ENCODE data around the gene UFSP2.
"Not testable (repeated sequence)": the region's sequence is repeated elsewhere in the genome, so short reads cannot be mapped to it uniquely, and the experiment has no call there.

Gene UFSP2

DNA sequence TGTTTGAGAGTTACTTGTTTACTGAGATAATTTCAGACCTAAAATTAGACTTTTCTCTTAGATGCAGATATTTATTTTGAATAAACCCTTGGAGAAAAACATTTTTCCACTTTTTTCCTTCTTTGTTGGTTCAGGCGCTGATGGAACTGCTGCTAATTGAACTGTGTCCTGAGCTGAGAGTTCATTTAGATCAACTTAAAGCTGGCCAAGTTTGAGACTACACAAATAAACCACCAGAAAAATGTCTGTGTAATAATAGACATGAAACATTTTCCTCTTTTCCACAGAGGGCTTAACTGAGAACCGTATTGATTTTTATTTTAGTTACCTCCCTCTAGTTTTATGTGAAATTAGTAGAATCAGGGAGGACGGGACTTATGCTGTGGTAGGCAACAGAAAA is 62.5 kb downstream of the UFSP2 start:
- peaks cover 0 to 8% of the 10 kb centered on the region in 2 donors for H3K36me3 ChIP-seq (ENCODE audit: control insufficient read depth in 1 of 2, insufficient read depth in 2 of 2, low read length in 2 of 2)
- no peak overlapping the region for H3K27ac ChIP-seq (ENCODE audit: low read length)
- no peaks in the 10 kb centered on the region for H3K4me1 ChIP-seq (ENCODE audit: control insufficient read depth in 1 of 2, insufficient read depth in 2 of 2, low read length in 2 of 2)
- H3K4me3 ChIP-seq (ENCODE audit: low read depth in 1 of 2, low read length in 2 of 2), result no peak overlapping the region
- no peaks in the 10 kb centered on the region for H3K9me3 ChIP-seq (ENCODE audit: control insufficient read depth in 1 of 2, low read length in 2 of 2)
- H3K27me3 ChIP-seq (ENCODE audit: low read depth, low read length), result no peaks in the 10 kb centered on the region

- not testable (repeated sequence) for H3K36me3 ChIP-seq (ENCODE audit: control insufficient read depth in 1 of 2, insufficient read depth in 2 of 2, low read length in 2 of 2); H3K9me3 ChIP-seq (ENCODE audit: control insufficient read depth in 1 of 2, low read length in 2 of 2); H3K4me1 ChIP-seq (ENCODE audit: control insufficient read depth in 1 of 2, insufficient read depth in 2 of 2, low read length in 2 of 2); H3K27me3 ChIP-seq (ENCODE audit: low read depth, low read length); H3K27ac ChIP-seq (ENCODE audit: low read length); H3K4me3 ChIP-seq (ENCODE audit: low read depth in 1 of 2, low read length in 2 of 2)
Observed at GRCh38 chr4:185362570-185362969, 63.2 kb downstream of the UFSP2 start.

DNA sequence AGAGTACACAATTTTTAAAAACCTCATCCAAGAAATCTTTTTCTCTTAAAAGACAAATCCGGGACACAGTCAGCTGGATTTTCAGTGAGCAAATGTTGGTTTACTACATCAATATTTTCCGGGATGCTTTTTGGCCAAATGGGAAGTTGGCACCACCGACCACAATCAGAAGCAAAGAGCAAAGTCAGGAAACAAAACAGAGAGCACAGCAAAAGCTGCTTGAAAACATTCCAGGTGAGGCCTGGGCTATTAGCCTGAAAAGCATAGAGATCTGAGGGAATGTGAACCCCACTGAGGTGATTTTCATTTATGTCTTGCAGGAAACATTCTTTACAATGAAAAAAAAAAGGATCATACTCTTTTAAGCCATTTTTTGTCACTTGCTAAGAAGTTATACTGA is 63.9 kb downstream of the UFSP2 start:
- H3K36me3 ChIP-seq (ENCODE audit: control insufficient read depth in 1 of 2, insufficient read depth in 2 of 2, low read length in 2 of 2), result peaks cover 0 to 6% of the 10 kb centered on the region in 2 donors
- H3K27ac ChIP-seq (ENCODE audit: low read length), result no peak overlapping the region
- H3K4me3 ChIP-seq (ENCODE audit: low read depth in 1 of 2, low read length in 2 of 2), result no peak overlapping the region
- H3K9me3 ChIP-seq (ENCODE audit: control insufficient read depth in 1 of 2, low read length in 2 of 2), result no peaks in the 10 kb centered on the region
- H3K27me3 ChIP-seq (ENCODE audit: low read depth, low read length), result no peaks in the 10 kb centered on the region
- no peaks in the 10 kb centered on the region for H3K4me1 ChIP-seq (ENCODE audit: control insufficient read depth in 1 of 2, insufficient read depth in 2 of 2, low read length in 2 of 2)

- Histone ChIP-seq H3K9me3 (ENCODE audit: control insufficient read depth in 1 of 2, low read length in 2 of 2) (no peaks in the 10 kb centered on the region), H3K4me3 (ENCODE audit: low read depth in 1 of 2, low read length in 2 of 2) (no peak overlapping the region), H3K36me3 (ENCODE audit: control insufficient read depth in 1 of 2, insufficient read depth in 2 of 2, low read length in 2 of 2) (peaks cover 0 to 6% of the 10 kb centered on the region in 2 donors), H3K27me3 (ENCODE audit: low read depth, low read length) (no peaks in the 10 kb centered on the region), H3K27ac (ENCODE audit: low read length) (no peak overlapping the region), H3K4me1 (ENCODE audit: control insufficient read depth in 1 of 2, insufficient read depth in 2 of 2, low read length in 2 of 2) (no peaks in the 10 kb centered on the region)
Observed at GRCh38 chr4:185359767-185360446, 65.9 kb downstream of the UFSP2 start.

DNA sequence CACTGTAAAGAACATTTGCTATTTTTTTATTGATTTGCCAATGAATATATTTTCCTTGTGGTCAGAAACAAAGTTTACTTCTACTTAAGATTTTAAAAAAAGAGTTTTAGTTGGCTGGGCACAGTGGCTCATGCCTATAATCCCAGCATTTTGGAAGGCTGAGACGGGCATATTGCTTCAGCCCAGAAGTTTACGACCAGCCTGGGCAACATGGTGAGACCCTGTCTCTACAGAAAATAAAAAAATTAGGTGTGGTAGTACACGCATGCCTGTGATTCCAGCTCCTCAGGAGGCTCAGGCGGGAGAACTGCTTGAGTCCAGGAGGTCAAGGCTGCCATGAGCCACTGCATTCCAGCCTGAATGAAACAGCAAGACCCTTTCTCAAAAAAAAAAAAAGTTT is 66.8 kb downstream of the UFSP2 start:
- H3K27me3 ChIP-seq (ENCODE audit: low read depth, low read length), result no peaks in the 10 kb centered on the region
- no peak overlapping the region for H3K27ac ChIP-seq (ENCODE audit: low read length)
- no peaks in the 10 kb centered on the region for H3K4me1 ChIP-seq (ENCODE audit: control insufficient read depth in 1 of 2, insufficient read depth in 2 of 2, low read length in 2 of 2)
- no peak overlapping the region for H3K4me3 ChIP-seq (ENCODE audit: low read depth in 1 of 2, low read length in 2 of 2)
- H3K36me3 ChIP-seq (ENCODE audit: control insufficient read depth in 1 of 2, insufficient read depth in 2 of 2, low read length in 2 of 2), result peaks cover 9 to 14% of the 10 kb centered on the region in 2 donors
- H3K9me3 ChIP-seq (ENCODE audit: control insufficient read depth in 1 of 2, low read length in 2 of 2), result no peaks in the 10 kb centered on the region

- H3K36me3 ChIP-seq (ENCODE audit: control insufficient read depth in 1 of 2, insufficient read depth in 2 of 2, low read length in 2 of 2), result peaks cover 10 to 15% of the 10 kb centered on the region in 2 donors
- no peaks in the 10 kb centered on the region for H3K27me3 ChIP-seq (ENCODE audit: low read depth, low read length)
Observed at GRCh38 chr4:185358514-185358913, 67.2 kb downstream of the UFSP2 start.

DNA sequence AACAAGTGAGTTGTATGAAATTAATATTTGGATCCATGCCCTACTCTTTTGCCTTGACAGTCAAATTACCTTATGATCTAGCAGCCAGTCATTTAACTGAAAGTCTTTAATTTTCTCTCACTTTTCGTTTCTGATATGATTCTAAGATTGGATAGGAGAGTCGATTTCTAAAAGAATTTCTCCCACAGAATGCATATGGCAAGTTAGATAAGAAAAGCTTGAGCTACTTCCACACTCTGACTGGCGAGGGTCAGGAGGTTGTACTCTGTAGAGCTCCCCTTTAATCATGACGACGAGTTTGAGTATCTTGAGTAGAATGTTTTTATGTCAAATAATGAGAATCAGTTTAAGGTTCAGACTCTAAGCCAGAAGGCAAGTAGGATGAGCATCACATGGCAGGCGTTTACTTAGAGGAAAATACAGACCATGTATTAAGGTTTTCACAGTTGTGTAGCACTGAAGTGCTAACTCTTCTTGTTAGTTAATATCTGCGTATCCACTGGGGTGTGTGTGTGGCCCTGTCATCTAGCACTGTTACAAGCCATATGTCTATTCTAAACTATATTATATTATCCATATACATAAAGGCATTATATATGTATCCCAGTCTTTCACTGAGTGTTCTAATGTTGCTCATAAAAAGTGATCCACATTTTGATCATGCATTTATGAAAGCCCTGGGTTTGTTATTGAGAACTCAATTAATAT is 67.9 kb downstream of the UFSP2 start:
- Histone ChIP-seq H3K4me1 (ENCODE audit: control insufficient read depth in 1 of 2, insufficient read depth in 2 of 2, low read length in 2 of 2) (no peaks in the 10 kb centered on the region), H3K36me3 (ENCODE audit: control insufficient read depth in 1 of 2, insufficient read depth in 2 of 2, low read length in 2 of 2) (peaks cover 10 to 15% of the 10 kb centered on the region in 2 donors), H3K27me3 (ENCODE audit: low read depth, low read length) (no peaks in the 10 kb centered on the region), H3K4me3 (ENCODE audit: low read depth in 1 of 2, low read length in 2 of 2) (no peak overlapping the region), H3K9me3 (ENCODE audit: control insufficient read depth in 1 of 2, low read length in 2 of 2) (no peaks in the 10 kb centered on the region), H3K27ac (ENCODE audit: low read length) (no peak overlapping the region)

More at GRCh38 chr4:185358514-185358913, 67.2 kb downstream of the UFSP2 start:
- Histone ChIP-seq H3K4me3 (ENCODE audit: low read depth in 1 of 2, low read length in 2 of 2) (no peak overlapping the region), H3K9me3 (ENCODE audit: control insufficient read depth in 1 of 2, low read length in 2 of 2) (no peaks in the 10 kb centered on the region), H3K4me1 (ENCODE audit: control insufficient read depth in 1 of 2, insufficient read depth in 2 of 2, low read length in 2 of 2) (no peaks in the 10 kb centered on the region), H3K27ac (ENCODE audit: low read length) (no peak overlapping the region)

- H3K9me3 ChIP-seq (ENCODE audit: control insufficient read depth in 1 of 2, low read length in 2 of 2), result no peaks in the 10 kb centered on the region
- no peak overlapping the region for H3K4me3 ChIP-seq (ENCODE audit: low read depth in 1 of 2, low read length in 2 of 2)
- H3K27ac ChIP-seq (ENCODE audit: low read length), result no peak overlapping the region
- peaks cover 16 to 21% of the 10 kb centered on the region in 2 donors for H3K36me3 ChIP-seq (ENCODE audit: control insufficient read depth in 1 of 2, insufficient read depth in 2 of 2, low read length in 2 of 2)
- no peaks in the 10 kb centered on the region for H3K27me3 ChIP-seq (ENCODE audit: low read depth, low read length)
- H3K4me1 ChIP-seq (ENCODE audit: control insufficient read depth in 1 of 2, insufficient read depth in 2 of 2, low read length in 2 of 2), result no peaks in the 10 kb centered on the region
Observed at GRCh38 chr4:185357211-185357610, 68.6 kb downstream of the UFSP2 start.

- H3K4me1 ChIP-seq (ENCODE audit: control insufficient read depth in 1 of 2, insufficient read depth in 2 of 2, low read length in 2 of 2), result no peaks in the 10 kb centered on the region
- H3K9me3 ChIP-seq (ENCODE audit: control insufficient read depth in 1 of 2, low read length in 2 of 2), result no peaks in the 10 kb centered on the region
- H3K36me3 ChIP-seq (ENCODE audit: control insufficient read depth in 1 of 2, insufficient read depth in 2 of 2, low read length in 2 of 2), result peaks cover 17 to 21% of the 10 kb centered on the region in 2 donors
- H3K27me3 ChIP-seq (ENCODE audit: low read depth, low read length), result no peaks in the 10 kb centered on the region
- H3K4me3 ChIP-seq (ENCODE audit: low read depth in 1 of 2, low read length in 2 of 2), result no peak overlapping the region
- H3K27ac ChIP-seq (ENCODE audit: low read length), result no peak overlapping the region
Observed at GRCh38 chr4:185352741-185353140, 73.0 kb downstream of the UFSP2 start.

- no peak overlapping the region for H3K4me3 ChIP-seq (ENCODE audit: low read depth in 1 of 2, low read length in 2 of 2)
- H3K36me3 ChIP-seq (ENCODE audit: control insufficient read depth in 1 of 2, insufficient read depth in 2 of 2, low read length in 2 of 2), result peaks cover 17 to 21% of the 10 kb centered on the region in 2 donors
- H3K4me1 ChIP-seq (ENCODE audit: control insufficient read depth in 1 of 2, insufficient read depth in 2 of 2, low read length in 2 of 2), result no peaks in the 10 kb centered on the region
- no peaks in the 10 kb centered on the region for H3K27me3 ChIP-seq (ENCODE audit: low read depth, low read length)
- H3K27ac ChIP-seq (ENCODE audit: low read length), result no peak overlapping the region
- no peaks in the 10 kb centered on the region for H3K9me3 ChIP-seq (ENCODE audit: control insufficient read depth in 1 of 2, low read length in 2 of 2)
Observed at GRCh38 chr4:185352202-185352601, 73.6 kb downstream of the UFSP2 start.

DNA sequence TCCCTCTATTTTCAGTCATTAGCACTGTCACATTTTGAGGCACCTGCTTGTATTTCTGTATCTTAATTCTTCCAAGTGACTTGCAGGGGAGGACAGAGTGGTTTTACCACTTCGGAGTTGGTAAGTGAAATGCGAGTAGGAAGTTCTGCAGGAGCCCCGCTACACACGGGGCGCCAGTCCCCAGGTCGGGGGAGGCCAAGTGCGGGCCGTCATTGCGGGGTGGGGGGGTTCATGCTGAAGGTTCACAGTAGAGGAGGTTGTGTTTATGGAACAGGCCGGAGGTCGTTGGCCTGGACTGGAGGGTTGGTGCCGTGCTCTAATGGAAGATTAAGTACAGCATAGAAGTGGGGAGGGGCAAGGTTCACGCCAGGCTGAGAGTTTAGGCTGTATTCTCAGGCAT is 74.1 kb downstream of the UFSP2 start:
- Histone ChIP-seq H3K27ac (ENCODE audit: low read length) (no peak overlapping the region), H3K36me3 (ENCODE audit: control insufficient read depth in 1 of 2, insufficient read depth in 2 of 2, low read length in 2 of 2) (peaks cover 17 to 21% of the 10 kb centered on the region in 2 donors), H3K4me3 (ENCODE audit: low read depth in 1 of 2, low read length in 2 of 2) (no peak overlapping the region), H3K9me3 (ENCODE audit: control insufficient read depth in 1 of 2, low read length in 2 of 2) (no peaks in the 10 kb centered on the region), H3K27me3 (ENCODE audit: low read depth, low read length) (no peaks in the 10 kb centered on the region), H3K4me1 (ENCODE audit: control insufficient read depth in 1 of 2, insufficient read depth in 2 of 2, low read length in 2 of 2) (no peaks in the 10 kb centered on the region)

Measured in muscle layer of duodenum (tissue), 2 donors.